ENCODE measurements around the gene OR1I1.

- TF ChIP-seq CTCF (IDR thresholded peaks at IDR 0.05; ENCODE audit: borderline replicate concordance, extremely low read depth, low read length, poor library complexity, severe bottlenecking) (no peak), EZH2 (IDR thresholded peaks at IDR 0.05; ENCODE audit: borderline replicate concordance, low read depth, low read length, severe bottlenecking) (no peak)
Measured at GRCh38 chr19:15038294-15038693, 43.7 kb upstream of the OR1I1 start.
